GM12892 (cell line): ENCODE results near the gene BDH1.

Experiments
- POLR2A ChIP-seq: IDR thresholded peaks from 2 replicates; pipeline ENCODE4 v1.6.1; 2011; ENCODE audit warnings: low read depth, low read length, control low read depth
- POLR2AphosphoS5 ChIP-seq: IDR thresholded peaks from 2 replicates; pipeline ENCODE4 v1.6.1; 2011; ENCODE audit warnings: low read depth, low read length, control low read depth
- TAF1 ChIP-seq: IDR thresholded peaks from 2 replicates; pipeline ENCODE4 v1.6.1; 2011; ENCODE audit warnings: low read depth, mild to moderate bottlenecking, control low read depth, low read length, borderline replicate concordance

GRCh38 chr3:197554562-197555280 is 1.0 kb downstream of the BDH1 start:
- no peak for TF ChIP-seq TAF1
- TF ChIP-seq POLR2AphosphoS5: 0 out of 2 replicates have a peak, but pooled peaks have one; percentile 71
- peak; percentile 72; the same call in 1 of the 2 replicates for TF ChIP-seq POLR2A
